HCT116 (cell line): ENCODE results near the gene GON4L. TPM values are rescaled to one million over a fixed set of nuclear protein-coding genes. Genes with fewer than 3 reads are reported as not detected.

ENCODE experiments used
- ATAC-seq: fragments of 200-7000 bp; cut with Tn5 transposase; 2 replicates; pipeline ENCODE4 v1.9.1; 2020; ENCODE audit warnings: mild to moderate bottlenecking, moderate library complexity
- BruUV-seq: library from RNA; stranded (reverse); fragments of 400-500 nt; replicated peaks from 2 replicates; lab custom pipeline; 2021; lab: Mats Ljungman, UMichigan
- CTCF ChIA-PET: fragments of 300-600 bp; sonication (Branson Sonifier 250); formaldehyde crosslinking; loops from one replicate; lab custom pipeline; 2021; ENCODE audit warnings: antibody characterized with exemption; lab: Charles Lee
- POLR2A ChIA-PET: fragments of 300-600, 350-600 bp; sonication (Branson Sonifier 250); formaldehyde crosslinking; loops from one replicate; lab custom pipeline; 2021; ENCODE audit warnings: antibody characterized with exemption; lab: Charles Lee
- RAD21 ChIA-PET, 2 experiments: fragments of 300-600 bp; sonication (Branson Sonifier 250); formaldehyde crosslinking; loops; one replicate each; lab custom pipeline; 2023; ENCODE audit warnings: low total read pairs in 2 of 2; ENCODE audit not compliant: uncharacterized antibody in 2 of 2, unreplicated experiment in 2 of 2, low non-redundant PET in 1 of 2; lab: Charles Lee
- DNase-seq: peaks from one replicate; pipeline ENCODE4 v3.0.0-alpha.2; 2010; ENCODE audit warnings: low read depth, low spot score
- H2AFZ ChIP-seq: fragments of 200-600 bp; shearing (Covaris generic), sonication (generic); 2 replicates; pipeline ENCODE4 v1.6.1; 2017; ENCODE audit warnings: low read depth, mixed run types, mixed read lengths, antibody characterized with exemption, low read length; ENCODE audit not compliant: poor library complexity, severe bottlenecking
- H3K27ac ChIP-seq: 2 replicates; pipeline ENCODE4 v1.5.1; 2012; ENCODE audit warnings: low read depth, low read length
- H3K27me3 ChIP-seq: fragments of 200-600 bp; sonication (generic); 2 replicates; pipeline ENCODE4 v1.6.1; 2016; ENCODE audit warnings: mixed run types, low read length, mixed read lengths; ENCODE audit not compliant: insufficient read depth
- H3K36me3 ChIP-seq, 2 experiments: fragments of 200-500 bp in 1 of 2; fragments of 200-600 bp in 1 of 2; sonication (Bioruptor generic) in 1 of 2; sonication (generic) in 1 of 2; 2 replicates each; pipeline versions ENCODE4 v1.5.1 to v1.6.1; 2014 to 2016; ENCODE audit warnings: low read length in 2 of 2, inconsistent platforms in 1 of 2, mixed read lengths in 1 of 2, mixed run types in 1 of 2; ENCODE audit not compliant: insufficient read depth in 2 of 2, control insufficient read depth in 1 of 2
- H3K4me1 ChIP-seq, 2 experiments: fragments of 200-600 bp in 1 of 2; sonication (generic) in 1 of 2; 2 replicates each; pipeline versions ENCODE4 v1.5.1 to v1.6.1; 2012 to 2017; ENCODE audit warnings: low read length in 2 of 2, inconsistent platforms in 1 of 2, mild to moderate bottlenecking in 1 of 2, mixed read lengths in 1 of 2, mixed run types in 1 of 2, moderate library complexity in 1 of 2; ENCODE audit not compliant: insufficient read depth in 2 of 2, control insufficient read depth in 1 of 2
- H3K4me2 ChIP-seq: fragments of 200-600 bp; sonication (generic); 2 replicates; pipeline ENCODE4 v1.6.1; 2017; ENCODE audit warnings: mixed run types, low read length, mixed read lengths
- H3K4me3 ChIP-seq, 2 experiments: fragments of 200-600 bp in 1 of 2; sonication (generic) in 1 of 2; replicated peaks in 1 of 2; 2 replicates each; pipeline ENCODE4 v1.5.1; 2011 to 2016; ENCODE audit warnings: low read length in 2 of 2, control low read depth in 1 of 2, low read depth in 1 of 2, mild to moderate bottlenecking in 1 of 2, mixed read lengths in 1 of 2, mixed run types in 1 of 2
- H3K79me2 ChIP-seq: fragments of 200-600 bp; sonication (generic); 2 replicates; pipeline ENCODE4 v1.6.1; 2017; ENCODE audit warnings: mild to moderate bottlenecking, mixed run types, low read length, moderate library complexity, mixed read lengths; ENCODE audit not compliant: insufficient read depth
- H3K9ac ChIP-seq: fragments of 200-600 bp; sonication (generic); 2 replicates; pipeline ENCODE4 v1.6.1; 2016; ENCODE audit warnings: low read length, mixed read lengths
- H3K9me2 ChIP-seq: fragments of 200-600 bp; sonication (generic), shearing (Covaris generic); 2 replicates; pipeline ENCODE4 v1.6.1; 2017; ENCODE audit warnings: mixed run types, mild to moderate bottlenecking, moderate library complexity; ENCODE audit not compliant: insufficient read depth
- H3K9me3 ChIP-seq, 2 experiments: fragments of 200-500 bp in 1 of 2; fragments of 200-600 bp in 1 of 2; sonication (Bioruptor generic) in 1 of 2; sonication (generic) in 1 of 2; 2 replicates each; pipeline ENCODE4 v1.6.1; 2014 to 2017; ENCODE audit warnings: low read length in 2 of 2, mixed read lengths in 2 of 2, inconsistent platforms in 1 of 2, low read depth in 1 of 2, mild to moderate bottlenecking in 1 of 2, mixed run types in 1 of 2, moderate library complexity in 1 of 2; ENCODE audit not compliant: control insufficient read depth in 1 of 2, insufficient read depth in 1 of 2
- H4K20me1 ChIP-seq: fragments of 200-600 bp; sonication (generic), shearing (Covaris generic); 2 replicates; pipeline ENCODE4 v1.6.1; 2017; ENCODE audit warnings: mixed run types, mild to moderate bottlenecking, moderate library complexity; ENCODE audit not compliant: insufficient read depth
- CTCF ChIP-seq, 3 experiments: fragments of 200-600 bp in 1 of 3; sonication (generic) in 1 of 3; IDR thresholded peaks in 2 of 3; conservative IDR thresholded peaks in 1 of 3; 2 replicates each; pipeline ENCODE4 v1.5.1; 2012 to 2017; ENCODE audit warnings: low read depth in 2 of 3, low read length in 2 of 3, antibody characterized with exemption in 1 of 3, borderline replicate concordance in 1 of 3, control low read depth in 1 of 3, mild to moderate bottlenecking in 1 of 3, mixed read lengths in 1 of 3, mixed run types in 1 of 3, moderate library complexity in 1 of 3; ENCODE audit not compliant: insufficient read depth in 1 of 3
- JUND ChIP-seq: IDR thresholded peaks from 2 replicates; pipeline ENCODE4 v1.6.1; 2012
- POLR2A ChIP-seq: IDR thresholded peaks from 2 replicates; pipeline ENCODE4 v1.7.0; 2011; ENCODE audit warnings: borderline replicate concordance; ENCODE audit not compliant: insufficient read depth, insufficient read length; ENCODE audit errors: extremely low read depth
- POLR2AphosphoS5 ChIP-seq: IDR thresholded peaks from 2 replicates; pipeline ENCODE4 v1.6.1; 2011; ENCODE audit warnings: mild to moderate bottlenecking, low read depth, low read length, moderate library complexity
- REST ChIP-seq: IDR thresholded peaks from 2 replicates; pipeline ENCODE4 v1.6.1; 2012; ENCODE audit warnings: low read depth
- YY1 ChIP-seq: IDR thresholded peaks from 2 replicates; pipeline ENCODE4 v1.6.1; 2011; ENCODE audit warnings: low read length, low read depth, moderate library complexity, mild to moderate bottlenecking; ENCODE audit not compliant: insufficient replicate concordance; ENCODE audit errors: extremely low read depth
- ZBTB33 ChIP-seq: IDR thresholded peaks from 2 replicates; pipeline ENCODE4 v1.6.1; 2011; ENCODE audit warnings: mild to moderate bottlenecking, low read length, moderate library complexity; ENCODE audit not compliant: insufficient replicate concordance; ENCODE audit errors: extremely low read depth
- ZFX ChIP-seq: fragments of 450-650 bp; IDR thresholded peaks from 2 replicates; pipeline ENCODE4 v1.6.1; 2017
- intact Hi-C: fragments of 100-400 bp; cut with micrococcal nuclease; formaldehyde crosslinking; loops from 2 replicates; pipeline ENCODE4 v1.10.0; 2022
- total RNA-seq: library from RNA; stranded (reverse); gene quantifications from one replicate; pipeline ENCODE4 v1.2.1, GENCODE V29; 2021; ENCODE audit not compliant: unreplicated experiment

Gene GON4L
- total RNA-seq, 1 experiment from 2014 or later, result 40.8 TPM

- DNase-seq, result no peak
- no TSS peak for BruUV-seq
- no peak overlapping the region for H3K27ac ChIP-seq
- H3K4me2 ChIP-seq, result no peak overlapping the region
- H3K4me3 ChIP-seq, result no peak overlapping the region
- H3K36me3 ChIP-seq, result peaks cover 15 to 26% of the 10 kb centered on the region in 2 experiments
- CTCF ChIA-PET, result no interaction called here
- intact Hi-C loops, result no loop called here
- POLR2A ChIA-PET, result no interaction called here
- H3K79me2 ChIP-seq, result no peaks in the 10 kb centered on the region
- no peaks in the 10 kb centered on the region for H3K9me3 ChIP-seq
- no peaks in the 10 kb centered on the region for H4K20me1 ChIP-seq
- no peaks in the 10 kb centered on the region for H3K9me2 ChIP-seq
- no peak overlapping the region for H3K9ac ChIP-seq
- RAD21 ChIA-PET, result no interaction called here
- no peaks in the 10 kb centered on the region for H3K4me1 ChIP-seq
- no peak for ATAC-seq
- H2AFZ ChIP-seq, result no peak overlapping the region
- no peaks in the 10 kb centered on the region for H3K27me3 ChIP-seq
- TF ChIP-seq YY1 (no peak), CTCF (IDR thresholded peaks at IDR 0.05 in 2 of 3, conservative IDR thresholded peaks at IDR 0.05 in 1 of 3; ENCODE audit: borderline replicate concordance in 1 of 3, insufficient read depth in 1 of 3, low read depth in 2 of 3, low read length in 2 of 3) (no peak), REST (no peak), POLR2A (no peak), ZBTB33 (no peak), JUND (no peak), ZFX (no peak), POLR2AphosphoS5 (no peak)
Measured at GRCh38 chr1:155813672-155814071, 43.3 kb downstream of the GON4L start.
